Uterus (tissue), 4 donors: ENCODE data around the gene SWSAP1. TPM values are rescaled to one million over a fixed set of nuclear protein-coding genes. Genes with fewer than 3 reads are reported as not detected.

ENCODE experiments used
- DNase-seq, 2 donors: peaks; one replicate each; pipeline ENCODE4 v3.0.0-alpha.2; 2019 to 2020
- H3K27ac ChIP-seq, 2 donors: fragments of 200-600 bp; sonication (generic); 1 replicate in 1 of 2; 2 replicates in 1 of 2; pipeline ENCODE4 v1.5.1; 2016 to 2018
- H3K27me3 ChIP-seq, 2 donors: fragments of 200-600 bp; sonication (generic); one replicate each; pipeline ENCODE4 v1.5.1; 2018 to 2019; ENCODE audit warnings: control low read depth in 1 of 2
- H3K36me3 ChIP-seq, 2 donors: fragments of 200-600 bp; sonication (generic); one replicate each; pipeline ENCODE4 v1.5.1; 2019; ENCODE audit warnings: control low read depth in 1 of 2
- H3K4me1 ChIP-seq, 2 donors: fragments of 200-600 bp; sonication (generic); one replicate each; pipeline ENCODE4 v1.5.1; 2018 to 2019; ENCODE audit warnings: control low read depth in 1 of 2
- H3K4me3 ChIP-seq, 2 donors: fragments of 200-600 bp; sonication (generic); 1 replicate in 1 of 2; 2 replicates in 1 of 2; pipeline ENCODE4 v1.5.1; 2018 to 2019; ENCODE audit warnings: mild to moderate bottlenecking in 1 of 2
- H3K9me3 ChIP-seq, 2 donors: fragments of 200-600 bp; sonication (generic); one replicate each; pipeline ENCODE4 v1.5.1; 2019; ENCODE audit warnings: control low read depth in 1 of 2
- CTCF ChIP-seq, 4 experiments: fragments of 200-600 bp in 2 of 4; fragments of 450-650 bp in 2 of 4; sonication (generic) in 2 of 4; IDR thresholded peaks; one replicate each; pipeline ENCODE4 v1.5.1; 2016 to 2019; ENCODE audit warnings: antibody characterized with exemption in 4 of 4, mild to moderate bottlenecking in 2 of 4, moderate library complexity in 1 of 4
- POLR2A ChIP-seq, 2 donors: fragments of 450-650 bp; IDR thresholded peaks; one replicate each; pipeline ENCODE4 v1.6.1; 2016; ENCODE audit warnings: antibody characterized with exemption in 2 of 2, mild to moderate bottlenecking in 1 of 2, moderate library complexity in 1 of 2
- intact Hi-C: fragments of 100-400 bp; cut with DNase I; formaldehyde crosslinking; loops from one replicate; pipeline ENCODE4 v1.15.1; 2023; ENCODE audit warnings: low total_unique reads
- total RNA-seq, 4 donors: library from RNA; depleted of rRNA in 3 of 4; stranded (reverse); fragments of >200 nt in 3 of 4; gene quantifications; one replicate each; pipeline versions ENCODE4 v1.1.0 to v1.2.4, GENCODE V29; 2014 to 2023
- donor health status: DM: yes; HTN: yes; CAD: no.

The SWSAP1 gene
- total RNA-seq, 4 donors from 2014 or later, result 0.48 to 3.5 (median 0.68) TPM

DNA sequence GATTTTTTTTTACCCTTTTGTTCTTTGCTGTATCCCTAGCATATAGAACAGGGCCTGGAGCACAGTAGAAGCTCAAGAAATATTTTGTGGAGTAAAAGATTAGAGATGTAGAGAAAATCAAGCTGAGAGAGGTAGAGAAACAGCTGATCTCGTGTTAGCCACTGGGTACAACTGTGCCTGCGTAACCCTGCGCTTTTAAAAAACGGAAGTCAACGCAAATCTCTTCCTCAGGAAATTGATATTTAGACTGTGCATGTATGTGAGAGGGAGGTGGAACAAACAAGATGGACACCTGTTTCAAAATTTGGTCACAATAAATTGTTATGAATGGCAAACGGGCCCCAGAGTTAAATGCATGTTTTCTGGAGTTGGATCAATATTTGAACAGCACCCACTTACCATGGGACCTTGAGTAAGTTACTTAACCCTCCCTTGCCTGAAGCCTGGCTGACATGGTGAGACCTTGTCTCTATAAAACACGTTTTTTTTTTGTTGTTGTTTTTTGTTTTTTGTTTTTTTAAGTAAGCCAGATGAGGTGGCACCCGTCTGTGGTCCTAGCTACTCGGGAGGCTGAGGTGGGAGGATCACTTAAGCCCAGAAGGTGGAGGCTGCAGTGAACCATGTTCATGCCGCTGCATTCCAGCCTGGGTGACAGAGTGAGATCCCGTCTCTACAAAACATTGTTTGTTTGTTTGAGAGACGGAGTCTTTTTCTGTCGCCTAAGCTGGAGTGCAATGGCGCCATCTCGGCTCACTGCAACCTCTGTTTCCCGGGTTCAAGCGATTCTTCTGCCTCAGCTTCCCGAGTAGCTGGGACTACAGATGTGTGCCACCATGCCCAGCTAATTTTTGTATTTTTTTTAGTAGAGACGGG lies 12.9 kb downstream of the SWSAP1 start:
- intact Hi-C loops, result no loop called here
- peaks cover 0 to 13% of the 10 kb centered on the region in 2 donors for H3K4me1 ChIP-seq
- DNase-seq, result no peak
- no peak for TF ChIP-seq POLR2A (IDR thresholded peaks at IDR 0.05)
- TF ChIP-seq CTCF (IDR thresholded peaks at IDR 0.05), result no peak
- H3K4me3 ChIP-seq, result no peak overlapping the region
- no peaks in the 10 kb centered on the region for H3K36me3 ChIP-seq
- H3K27me3 ChIP-seq, result peaks cover 12 to 13% of the 10 kb centered on the region in 2 donors
- no peak overlapping the region for H3K27ac ChIP-seq
- no peaks in the 10 kb centered on the region for H3K9me3 ChIP-seq

GRCh38 chr19:11390359-11390758 lies 15.9 kb downstream of the SWSAP1 start:
- intact Hi-C loops, result no loop called here

GRCh38 chr19:11390933-11391680 lies 16.6 kb downstream of the SWSAP1 start:
- Histone ChIP-seq H3K4me1 (no peaks in the 10 kb centered on the region), H3K36me3 (no peaks in the 10 kb centered on the region), H3K4me3 (no peak overlapping the region), H3K27ac (no peak overlapping the region), H3K9me3 (no peaks in the 10 kb centered on the region), H3K27me3 (no peaks in the 10 kb centered on the region)
- DNase-seq, result no peak
- intact Hi-C loops, result no loop called here
- TF ChIP-seq CTCF (IDR thresholded peaks at IDR 0.05), result no peak
- no peak for TF ChIP-seq POLR2A (IDR thresholded peaks at IDR 0.05)

More at GRCh38 chr19:11390359-11390758, 15.9 kb downstream of the SWSAP1 start:
- Histone ChIP-seq H3K27ac (no peak overlapping the region), H3K36me3 (no peaks in the 10 kb centered on the region), H3K27me3 (no peaks in the 10 kb centered on the region), H3K4me1 (no peaks in the 10 kb centered on the region), H3K4me3 (no peak overlapping the region), H3K9me3 (no peaks in the 10 kb centered on the region)
- DNase-seq, result no peak
- TF ChIP-seq POLR2A (IDR thresholded peaks at IDR 0.05) (no peak), CTCF (IDR thresholded peaks at IDR 0.05) (no peak)

DNA sequence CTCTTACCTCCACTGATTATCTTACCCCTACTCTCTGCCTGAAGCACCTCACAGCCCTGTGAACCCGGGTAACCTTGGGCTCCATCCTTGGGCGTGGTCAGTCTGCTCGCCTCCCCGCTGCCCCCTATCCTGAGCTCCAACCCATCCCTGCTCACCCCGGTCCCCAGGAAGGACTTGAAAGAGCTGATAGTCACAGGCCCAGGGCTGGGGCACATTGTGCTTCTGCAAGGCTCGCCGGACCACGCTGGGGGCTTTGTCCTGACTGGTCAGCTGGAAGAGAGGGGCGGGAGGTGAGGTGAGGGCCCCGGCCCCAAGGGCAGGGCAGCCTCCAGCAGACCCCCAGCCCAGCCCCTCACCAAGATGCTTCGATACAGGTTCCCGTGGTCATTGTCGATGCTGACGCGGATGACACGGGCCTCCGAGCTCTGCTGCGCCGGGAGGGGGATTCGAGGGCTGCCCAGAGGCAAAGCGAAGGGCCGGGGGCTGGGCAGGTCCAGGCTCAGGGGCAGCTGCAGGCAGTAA lies 22.7 kb downstream of the SWSAP1 start:
- H3K27me3 ChIP-seq, result no peaks in the 10 kb centered on the region
- TF ChIP-seq CTCF (IDR thresholded peaks at IDR 0.05), result no peak
- TF ChIP-seq POLR2A (IDR thresholded peaks at IDR 0.05), result no peak

DNA sequence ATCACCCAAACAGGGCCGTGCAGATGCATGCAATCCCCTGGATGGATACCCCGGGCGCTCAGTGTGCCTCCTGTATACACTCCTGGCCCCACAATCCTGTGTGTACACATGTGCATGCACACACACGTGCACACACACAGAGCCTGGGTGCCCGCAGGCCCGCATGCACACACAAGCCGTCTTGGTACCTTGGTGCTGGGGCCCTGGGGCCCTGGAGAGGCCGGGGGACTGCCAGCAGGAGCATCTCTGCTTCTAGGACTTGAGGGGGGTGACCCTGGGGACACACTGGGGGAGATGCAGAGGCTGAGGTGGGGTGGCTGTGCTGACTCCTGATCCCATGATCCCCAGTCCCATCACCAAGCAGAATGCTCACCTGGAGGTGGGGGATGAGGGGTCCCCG lies 25.2 kb downstream of the SWSAP1 start:
- Histone ChIP-seq H3K4me1 (no peaks in the 10 kb centered on the region), H3K9me3 (no peaks in the 10 kb centered on the region), H3K36me3 (no peaks in the 10 kb centered on the region), H3K4me3 (no peak overlapping the region), H3K27me3 (no peaks in the 10 kb centered on the region), H3K27ac (no peak overlapping the region)
- DNase-seq, result no peak
- intact Hi-C loops, result no loop called here
- no peak for TF ChIP-seq POLR2A (IDR thresholded peaks at IDR 0.05)
- no peak for TF ChIP-seq CTCF (IDR thresholded peaks at IDR 0.05)

More for the DNA sequence above, 22.7 kb downstream of the SWSAP1 start:
- intact Hi-C loops, result no loop called here
- Histone ChIP-seq H3K4me3 (no peak overlapping the region), H3K9me3 (no peaks in the 10 kb centered on the region), H3K4me1 (no peaks in the 10 kb centered on the region), H3K27ac (no peak overlapping the region), H3K36me3 (no peaks in the 10 kb centered on the region)
- DNase-seq, result no peak
